Measurements from ENCODE around the gene PKNOX2. TPM values are rescaled to one million over a fixed set of nuclear protein-coding genes. Genes with fewer than 3 reads are reported as not detected.

The PKNOX2 gene
- total RNA-seq, 3 donors from 2014 or later = 0.38 TPM; not detected in 2

DNA sequence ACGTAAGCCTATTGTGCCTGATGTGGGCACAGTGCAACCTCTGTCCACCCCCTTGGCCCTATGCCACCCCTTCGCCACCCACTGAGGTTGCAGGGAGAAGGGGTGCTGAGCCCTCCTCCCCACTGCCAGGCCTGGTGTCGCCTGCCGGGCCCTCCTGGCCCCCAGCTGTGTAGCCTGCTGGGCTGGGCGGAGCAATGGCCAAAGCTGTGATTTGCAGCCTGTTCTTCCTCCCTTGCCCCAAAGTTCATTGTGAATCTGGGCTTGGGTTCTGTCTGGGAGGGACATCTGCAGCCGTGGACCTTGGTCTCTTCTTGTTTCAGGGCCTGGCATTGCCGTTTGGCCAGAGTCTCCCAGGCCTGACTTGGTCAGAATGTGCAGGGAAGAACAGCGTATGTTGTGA lies 121.9 kb downstream of the PKNOX2 start:
- ATAC-seq (no peak), DNase-seq (no peak)
- Mint-ChIP-seq H3K9me3 (no peaks in the 10 kb centered on the region), H3K4me1 (ENCODE audit: low read depth) (no peaks in the 10 kb centered on the region), H3K4me3 (no peak overlapping the region), H3K27me3 (ENCODE audit: low read depth) (peaks cover 9% of the 10 kb centered on the region), H3K36me3 (ENCODE audit: insufficient read depth) (no peaks in the 10 kb centered on the region)

GRCh38 chr11:125287491-125288210 lies 123.1 kb downstream of the PKNOX2 start:
- H3K9me3 Mint-ChIP-seq = no peaks in the 10 kb centered on the region
- no peak for ATAC-seq
- H3K36me3 Mint-ChIP-seq (ENCODE audit: insufficient read depth) = no peaks in the 10 kb centered on the region
- peaks cover 12% of the 10 kb centered on the region for H3K27me3 Mint-ChIP-seq (ENCODE audit: low read depth)
- DNase-seq = no peak
- H3K4me1 Mint-ChIP-seq (ENCODE audit: low read depth) = no peaks in the 10 kb centered on the region
- no peak overlapping the region for H3K4me3 Mint-ChIP-seq

- Mint-ChIP-seq H3K9me3 (no peaks in the 10 kb centered on the region), H3K27me3 (ENCODE audit: low read depth) (peaks cover 20% of the 10 kb centered on the region), H3K4me3 (no peak overlapping the region), H3K4me1 (ENCODE audit: low read depth) (no peaks in the 10 kb centered on the region), H3K36me3 (ENCODE audit: insufficient read depth) (no peaks in the 10 kb centered on the region)
- DNase-seq (no peak), ATAC-seq (no peak)
These were observed 125.0 kb downstream of the PKNOX2 start for GRCh38 chr11:125289419-125290098.

GRCh38 chr11:125290263-125290662 lies 125.7 kb downstream of the PKNOX2 start:
- Mint-ChIP-seq H3K4me3 (no peak overlapping the region), H3K4me1 (ENCODE audit: low read depth) (no peaks in the 10 kb centered on the region), H3K27me3 (ENCODE audit: low read depth) (peaks cover 25% of the 10 kb centered on the region), H3K9me3 (no peaks in the 10 kb centered on the region), H3K36me3 (ENCODE audit: insufficient read depth) (no peaks in the 10 kb centered on the region)
- ATAC-seq = no peak
- DNase-seq = no peak

GRCh38 chr11:125292100-125292499 lies 127.5 kb downstream of the PKNOX2 start:
- DNase-seq (no peak), ATAC-seq (no peak)
- Mint-ChIP-seq H3K4me3 (no peak overlapping the region), H3K9me3 (no peaks in the 10 kb centered on the region), H3K4me1 (ENCODE audit: low read depth) (no peaks in the 10 kb centered on the region), H3K27me3 (ENCODE audit: low read depth) (peaks cover 30% of the 10 kb centered on the region), H3K36me3 (ENCODE audit: insufficient read depth) (no peaks in the 10 kb centered on the region)

GRCh38 chr11:125293596-125293995 lies 129.0 kb downstream of the PKNOX2 start:
- no peaks in the 10 kb centered on the region for H3K4me1 Mint-ChIP-seq (ENCODE audit: low read depth)
- ATAC-seq = no peak
- no peak overlapping the region for H3K4me3 Mint-ChIP-seq
- H3K9me3 Mint-ChIP-seq = no peaks in the 10 kb centered on the region
- H3K27me3 Mint-ChIP-seq (ENCODE audit: low read depth) = peaks cover 30% of the 10 kb centered on the region
- no peaks in the 10 kb centered on the region for H3K36me3 Mint-ChIP-seq (ENCODE audit: insufficient read depth)
- DNase-seq = no peak

GRCh38 chr11:125295931-125296330 lies 131.4 kb downstream of the PKNOX2 start:
- H3K27me3 Mint-ChIP-seq (ENCODE audit: low read depth) = peaks cover 23% of the 10 kb centered on the region
- ATAC-seq = no peak
- no peak for DNase-seq
- no peaks in the 10 kb centered on the region for H3K36me3 Mint-ChIP-seq (ENCODE audit: insufficient read depth)
- H3K4me1 Mint-ChIP-seq (ENCODE audit: low read depth) = no peaks in the 10 kb centered on the region
- no peaks in the 10 kb centered on the region for H3K9me3 Mint-ChIP-seq
- H3K4me3 Mint-ChIP-seq = no peak overlapping the region

DNA sequence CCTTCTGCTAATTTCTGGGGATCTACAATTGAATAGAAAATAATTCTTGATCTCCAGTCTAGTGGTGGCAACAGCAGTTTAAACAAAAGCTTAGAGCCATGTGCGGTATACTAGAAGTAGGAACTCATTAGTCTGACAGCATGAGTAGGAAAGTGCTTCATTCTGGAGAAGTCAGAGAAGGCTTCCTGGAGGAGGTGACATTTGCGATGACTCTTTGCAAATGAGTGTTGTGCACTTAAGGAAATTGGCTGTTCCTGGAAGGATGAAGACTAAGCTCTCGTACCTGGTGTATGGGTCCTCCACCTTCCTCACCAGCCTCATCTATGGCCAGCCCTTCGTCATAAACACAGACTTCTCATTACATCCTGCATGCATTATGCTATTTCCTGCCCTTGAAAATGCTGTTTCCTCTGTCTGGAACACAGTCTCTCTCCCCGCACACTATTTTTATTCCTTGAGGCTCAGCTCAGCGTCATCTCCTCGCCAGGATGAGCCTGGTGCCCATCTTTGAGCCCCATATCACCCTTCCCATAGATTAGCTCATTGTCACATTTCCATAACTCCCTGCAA lies 132.9 kb downstream of the PKNOX2 start:
- no peaks in the 10 kb centered on the region for H3K4me1 Mint-ChIP-seq (ENCODE audit: low read depth)
- ATAC-seq (no peak), DNase-seq (no peak)
- H3K27me3 Mint-ChIP-seq (ENCODE audit: low read depth) = peaks cover 18% of the 10 kb centered on the region
- H3K9me3 Mint-ChIP-seq = no peaks in the 10 kb centered on the region
- no peaks in the 10 kb centered on the region for H3K36me3 Mint-ChIP-seq (ENCODE audit: insufficient read depth)
- H3K4me3 Mint-ChIP-seq = no peak overlapping the region

DNA sequence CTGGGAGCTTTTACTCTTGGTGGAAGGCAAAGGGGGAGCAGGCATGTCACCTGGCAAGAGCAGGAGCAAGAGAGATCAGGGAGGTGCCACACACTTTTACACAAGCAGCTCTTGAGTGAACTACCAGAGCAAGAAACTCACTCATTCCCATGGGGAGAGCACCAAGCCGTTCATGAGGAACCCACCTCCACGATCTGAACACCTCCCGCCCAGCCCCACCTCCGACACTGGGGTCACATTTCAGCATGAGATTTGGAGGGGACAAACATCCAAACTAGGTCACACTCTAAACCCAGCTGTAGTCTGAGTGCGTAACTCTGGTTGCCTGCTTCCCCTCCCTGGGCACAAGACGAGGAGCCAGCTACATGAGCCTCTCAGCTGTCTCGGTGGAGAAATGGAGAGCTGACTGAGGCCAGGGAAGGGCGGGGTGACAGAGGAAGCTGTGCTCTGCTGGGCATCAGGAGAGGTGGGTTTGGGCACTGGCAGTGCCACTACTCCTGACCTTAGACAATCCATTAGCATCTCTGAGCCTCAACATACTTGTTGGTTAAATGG lies 134.6 kb downstream of the PKNOX2 start:
- no peaks in the 10 kb centered on the region for H3K4me1 Mint-ChIP-seq (ENCODE audit: low read depth)
- peaks cover 14% of the 10 kb centered on the region for H3K27me3 Mint-ChIP-seq (ENCODE audit: low read depth)
- H3K9me3 Mint-ChIP-seq = no peaks in the 10 kb centered on the region
- no peak for ATAC-seq
- no peak overlapping the region for H3K4me3 Mint-ChIP-seq
- no peaks in the 10 kb centered on the region for H3K36me3 Mint-ChIP-seq (ENCODE audit: insufficient read depth)
- no peak for DNase-seq

DNA sequence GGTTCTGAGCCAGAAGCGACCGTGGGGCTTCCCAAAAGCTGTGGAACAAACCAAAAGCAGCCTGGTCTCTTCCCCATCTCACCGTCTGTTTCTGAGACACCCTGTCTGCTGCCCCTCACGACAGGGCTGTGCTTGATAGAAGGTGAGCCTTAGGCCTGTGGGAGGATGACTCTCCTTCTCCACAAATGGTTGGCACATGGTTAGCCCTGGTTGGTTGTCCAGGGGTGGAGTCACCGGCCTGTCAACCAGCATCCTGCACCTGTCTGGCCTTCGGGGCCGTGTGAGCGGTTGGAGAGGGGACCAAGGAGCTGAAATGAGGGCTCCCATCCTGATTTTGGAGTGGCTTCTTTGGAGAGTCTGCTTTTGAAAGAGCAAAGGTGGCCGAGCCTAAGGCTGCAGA lies 135.3 kb downstream of the PKNOX2 start:
- no peaks in the 10 kb centered on the region for H3K36me3 Mint-ChIP-seq (ENCODE audit: insufficient read depth)
- no peak overlapping the region for H3K4me3 Mint-ChIP-seq
- peaks cover 10% of the 10 kb centered on the region for H3K27me3 Mint-ChIP-seq (ENCODE audit: low read depth)
- no peak for ATAC-seq
- H3K4me1 Mint-ChIP-seq (ENCODE audit: low read depth) = no peaks in the 10 kb centered on the region
- DNase-seq = no peak
- H3K9me3 Mint-ChIP-seq = no peaks in the 10 kb centered on the region

DNA sequence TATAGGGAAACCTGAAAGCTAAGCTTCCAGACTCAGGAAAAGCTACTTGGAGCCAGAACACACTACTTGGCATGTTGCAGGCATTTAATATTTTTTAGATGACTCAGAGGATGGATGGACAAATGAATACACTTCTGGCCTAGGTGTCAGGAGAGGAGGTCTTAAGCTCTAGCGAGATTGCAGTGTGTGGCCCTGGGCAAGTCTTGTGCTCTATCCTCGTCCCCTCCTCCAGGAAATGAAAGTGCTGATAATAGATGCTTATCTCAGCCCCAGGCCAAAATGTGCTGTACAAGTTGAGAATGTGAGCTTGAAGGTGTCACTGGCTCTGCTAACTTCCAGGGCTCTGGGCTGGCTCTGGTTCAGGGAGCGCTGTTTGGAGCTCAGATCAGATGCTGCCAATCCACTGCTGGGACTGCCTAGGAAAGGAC lies 136.3 kb downstream of the PKNOX2 start:
- Mint-ChIP-seq H3K9me3 (no peaks in the 10 kb centered on the region), H3K27me3 (ENCODE audit: low read depth) (peaks cover 7% of the 10 kb centered on the region), H3K4me1 (ENCODE audit: low read depth) (no peaks in the 10 kb centered on the region), H3K36me3 (ENCODE audit: insufficient read depth) (no peaks in the 10 kb centered on the region), H3K4me3 (no peak overlapping the region)
- no peak for ATAC-seq
- no peak for DNase-seq

- H3K4me1 Mint-ChIP-seq (ENCODE audit: low read depth) = no peaks in the 10 kb centered on the region
These were observed 136.8 kb downstream of the PKNOX2 start for GRCh38 chr11:125301346-125301745.

GRCh38 chr11:125303186-125303585 lies 138.6 kb downstream of the PKNOX2 start:
- no peaks in the 10 kb centered on the region for H3K36me3 Mint-ChIP-seq (ENCODE audit: insufficient read depth)
- H3K4me3 Mint-ChIP-seq = no peak overlapping the region
- H3K9me3 Mint-ChIP-seq = no peaks in the 10 kb centered on the region
- no peak for ATAC-seq
- DNase-seq = no peak
- H3K27me3 Mint-ChIP-seq (ENCODE audit: low read depth) = peaks cover 5% of the 10 kb centered on the region
- no peaks in the 10 kb centered on the region for H3K4me1 Mint-ChIP-seq (ENCODE audit: low read depth)

More at GRCh38 chr11:125301346-125301745, 136.8 kb downstream of the PKNOX2 start:
- Mint-ChIP-seq H3K27me3 (ENCODE audit: low read depth) (peaks cover 2% of the 10 kb centered on the region), H3K36me3 (ENCODE audit: insufficient read depth) (no peaks in the 10 kb centered on the region), H3K4me3 (no peak overlapping the region), H3K9me3 (no peaks in the 10 kb centered on the region)
- DNase-seq (no peak), ATAC-seq (no peak)

- H3K27me3 Mint-ChIP-seq (ENCODE audit: low read depth) = peaks cover 5% of the 10 kb centered on the region
- no peak overlapping the region for H3K4me3 Mint-ChIP-seq
- H3K4me1 Mint-ChIP-seq (ENCODE audit: low read depth) = no peaks in the 10 kb centered on the region
- no peak for ATAC-seq
- no peak for DNase-seq
- no peaks in the 10 kb centered on the region for H3K9me3 Mint-ChIP-seq
- H3K36me3 Mint-ChIP-seq (ENCODE audit: insufficient read depth) = no peaks in the 10 kb centered on the region
These were observed 139.1 kb downstream of the PKNOX2 start for GRCh38 chr11:125303694-125304093.

DNA sequence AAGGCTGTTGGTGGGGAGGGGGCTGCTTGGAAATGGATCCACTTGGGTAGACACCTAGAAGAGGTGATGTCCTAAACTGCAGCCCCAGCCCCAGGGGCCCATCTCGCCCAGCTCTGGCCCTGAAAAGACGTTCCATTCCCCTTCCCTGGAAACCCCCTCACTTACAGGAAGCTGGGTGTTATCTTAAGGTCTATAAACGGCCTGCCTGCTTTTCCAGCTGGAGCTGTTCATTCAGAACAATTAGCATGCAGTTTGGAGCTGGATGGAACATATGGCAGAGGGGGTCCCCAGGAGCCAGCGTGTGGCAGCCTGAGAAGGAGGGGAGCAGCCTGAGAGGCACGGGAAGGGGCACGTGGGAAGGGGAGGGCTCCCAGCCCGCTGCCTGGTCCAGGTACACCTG lies 139.6 kb downstream of the PKNOX2 start:
- Mint-ChIP-seq H3K4me3 (no peak overlapping the region), H3K9me3 (no peaks in the 10 kb centered on the region), H3K36me3 (ENCODE audit: insufficient read depth) (no peaks in the 10 kb centered on the region), H3K4me1 (ENCODE audit: low read depth) (no peaks in the 10 kb centered on the region), H3K27me3 (ENCODE audit: low read depth) (peaks cover 5% of the 10 kb centered on the region)
- ATAC-seq (no peak), DNase-seq (no peak)
